D721Med (cell line): Measurements from ENCODE around the gene CPSF4L.

Experiments used
- DNase-seq: peaks from one replicate; pipeline ENCODE4 v3.0.0; 2011; ENCODE audit warnings: low spot score; ENCODE audit not compliant: insufficient read length
- FAIRE-seq: peaks from 2 replicates; lab custom pipeline; 2011; peaks lifted over from hg19 to GRCh38; lab: Jason Lieb, UNC
- TF ChIP-seq, protein P1 (sequence below): IDR thresholded peaks from 2 replicates; pipeline ENCODE4 v1.5.1; 2012; ENCODE audit warnings: mild to moderate bottlenecking, control low read depth; ENCODE audit not compliant: insufficient read depth; ENCODE audit errors: missing control alignments

CPSF4L gene

DNA sequence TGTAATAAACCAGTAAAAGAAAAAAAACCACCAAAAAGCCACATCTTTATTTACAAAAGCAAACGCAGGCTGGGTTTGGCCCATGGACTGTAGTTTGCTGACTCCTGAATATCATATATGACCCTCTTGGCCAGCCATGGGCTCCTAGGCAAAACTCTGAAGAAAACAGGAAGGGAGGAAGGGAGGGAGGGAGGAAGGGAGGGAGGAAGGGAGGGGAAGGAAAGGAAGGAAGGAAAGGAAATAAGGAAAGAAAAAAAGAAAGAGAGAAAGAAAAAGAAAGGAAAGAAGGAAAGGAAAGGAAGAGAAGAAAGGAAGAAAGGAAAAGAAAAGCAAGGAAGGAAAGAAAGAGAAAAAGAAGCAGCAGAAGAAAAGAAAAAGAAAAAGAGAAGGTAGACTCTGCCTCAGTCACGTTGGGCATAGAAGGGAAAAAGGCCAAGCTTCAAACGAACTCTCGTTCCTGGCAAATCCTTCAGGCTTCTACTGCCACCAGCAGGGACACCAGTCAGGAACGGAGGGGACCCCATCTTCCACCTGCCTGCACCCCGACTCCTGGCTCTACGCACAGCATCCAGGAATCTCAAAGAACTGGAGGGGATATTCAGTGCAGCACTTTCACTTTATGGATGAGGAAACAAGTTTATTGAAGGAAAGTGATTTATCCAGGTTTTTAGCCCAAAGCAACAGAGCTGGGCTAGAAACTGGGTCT is 28.0 kb upstream of the CPSF4L start:
- FAIRE-seq: no peak
- TF ChIP-seq, protein P1, sequence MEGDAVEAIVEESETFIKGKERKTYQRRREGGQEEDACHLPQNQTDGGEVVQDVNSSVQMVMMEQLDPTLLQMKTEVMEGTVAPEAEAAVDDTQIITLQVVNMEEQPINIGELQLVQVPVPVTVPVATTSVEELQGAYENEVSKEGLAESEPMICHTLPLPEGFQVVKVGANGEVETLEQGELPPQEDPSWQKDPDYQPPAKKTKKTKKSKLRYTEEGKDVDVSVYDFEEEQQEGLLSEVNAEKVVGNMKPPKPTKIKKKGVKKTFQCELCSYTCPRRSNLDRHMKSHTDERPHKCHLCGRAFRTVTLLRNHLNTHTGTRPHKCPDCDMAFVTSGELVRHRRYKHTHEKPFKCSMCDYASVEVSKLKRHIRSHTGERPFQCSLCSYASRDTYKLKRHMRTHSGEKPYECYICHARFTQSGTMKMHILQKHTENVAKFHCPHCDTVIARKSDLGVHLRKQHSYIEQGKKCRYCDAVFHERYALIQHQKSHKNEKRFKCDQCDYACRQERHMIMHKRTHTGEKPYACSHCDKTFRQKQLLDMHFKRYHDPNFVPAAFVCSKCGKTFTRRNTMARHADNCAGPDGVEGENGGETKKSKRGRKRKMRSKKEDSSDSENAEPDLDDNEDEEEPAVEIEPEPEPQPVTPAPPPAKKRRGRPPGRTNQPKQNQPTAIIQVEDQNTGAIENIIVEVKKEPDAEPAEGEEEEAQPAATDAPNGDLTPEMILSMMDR: no peak
- DNase-seq: no peak

DNA sequence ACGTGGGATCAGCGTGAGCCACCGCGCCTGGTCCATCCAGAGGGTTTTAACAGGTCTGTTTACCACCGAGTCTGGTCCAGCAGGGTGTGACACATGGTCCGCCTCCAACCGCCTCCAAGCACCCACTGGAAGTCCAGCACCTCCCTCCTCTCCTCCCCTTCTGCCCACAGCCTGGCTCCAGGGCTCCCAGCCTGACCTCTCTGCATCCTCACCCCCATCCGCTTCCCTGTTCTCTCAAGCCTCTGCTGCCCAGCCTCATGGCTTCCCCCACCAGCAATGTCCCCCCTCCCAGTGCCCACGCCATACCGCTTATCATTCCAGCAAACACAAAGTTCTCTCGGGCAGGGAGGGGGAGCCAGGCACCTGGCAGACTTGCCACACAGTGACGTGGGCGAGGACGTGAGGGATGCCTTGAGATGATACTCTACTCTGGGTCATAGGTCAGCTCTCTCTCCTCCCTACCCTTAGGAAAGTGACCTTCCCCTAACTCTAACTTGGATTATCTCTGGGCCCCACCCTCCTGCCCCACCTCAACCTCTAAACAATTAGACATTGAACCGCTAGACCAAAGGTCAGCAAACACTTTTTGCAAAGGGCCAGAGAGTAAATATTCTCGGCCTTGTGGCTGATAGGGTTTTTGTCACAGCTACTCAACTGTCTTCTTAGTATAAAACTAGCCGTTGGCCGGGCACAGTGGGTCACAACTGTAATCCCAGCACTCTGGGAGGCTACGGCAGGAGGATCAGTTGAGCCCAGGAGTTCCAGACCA is 27.0 kb upstream of the CPSF4L start:
- FAIRE-seq (no peak), DNase-seq (no peak)
- TF ChIP-seq, protein P1: no peak

DNA sequence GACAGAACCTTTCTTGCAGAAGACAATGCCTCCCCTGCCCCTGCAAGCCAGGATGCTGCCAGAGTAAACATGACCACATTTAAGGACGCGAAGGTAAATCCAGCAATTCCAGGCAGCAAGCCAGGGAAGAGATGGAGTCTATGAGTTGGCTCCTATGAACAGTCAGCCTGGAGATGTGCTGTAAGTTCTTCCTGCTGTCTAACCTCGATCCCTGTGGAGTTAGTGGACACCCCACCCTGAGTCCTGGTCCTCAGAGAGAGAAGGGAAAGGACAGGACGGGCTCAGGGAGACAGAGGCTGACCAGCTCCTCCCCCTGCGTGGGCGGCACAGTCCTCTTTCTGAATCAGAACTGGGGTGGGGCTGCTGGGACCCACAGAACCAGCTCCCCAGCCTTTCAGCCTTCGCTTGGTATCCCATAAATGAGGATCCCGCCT is 25.2 kb upstream of the CPSF4L start:
- no peak for FAIRE-seq
- DNase-seq: no peak
- TF ChIP-seq, protein P1: no peak

DNA sequence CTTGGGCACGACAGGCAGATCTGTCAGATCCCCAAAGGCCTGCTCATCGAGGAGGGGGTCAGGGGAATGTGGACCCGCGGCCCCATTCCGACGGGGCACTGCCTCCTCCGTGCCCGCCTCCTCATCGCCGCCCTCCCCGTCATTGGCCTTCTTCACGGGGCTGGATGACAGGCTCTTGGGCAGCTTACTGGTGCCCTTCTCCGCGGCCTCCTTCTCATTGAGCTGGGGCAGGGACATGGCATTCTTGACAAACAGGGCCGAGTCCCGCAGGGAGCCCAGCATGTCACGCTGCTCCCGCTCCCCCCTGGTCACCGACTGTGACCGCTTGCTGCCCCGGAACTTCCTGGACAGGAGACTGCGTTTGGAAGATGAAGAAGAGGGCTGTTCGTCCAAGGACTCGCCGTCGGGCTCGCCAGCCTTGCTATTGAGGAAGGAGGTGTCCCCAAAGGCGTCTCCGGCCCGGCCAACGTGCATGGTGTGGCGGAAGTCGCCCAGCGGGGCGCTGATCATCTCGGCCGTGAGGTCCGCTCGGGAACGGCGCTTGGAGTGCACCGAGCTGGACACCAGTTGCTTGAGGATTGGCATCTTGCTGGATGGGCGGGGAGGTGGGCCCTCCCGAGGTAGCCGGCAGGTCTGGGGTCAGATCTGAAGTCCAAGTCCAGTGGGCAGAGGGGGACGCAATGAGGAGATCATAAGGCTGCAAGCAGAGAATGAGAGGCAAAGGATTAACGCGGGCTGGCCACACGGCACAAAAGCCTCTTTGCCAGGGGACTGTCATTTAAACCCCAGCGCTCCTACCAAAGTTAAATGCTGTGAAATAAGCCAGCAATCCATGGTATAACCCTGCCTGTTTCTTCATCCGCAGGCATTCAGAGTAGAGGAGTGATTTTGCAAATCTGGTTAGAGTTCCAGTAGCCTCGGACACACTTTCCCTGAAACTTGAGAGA is 24.5 kb upstream of the CPSF4L start:
- FAIRE-seq: no peak
- TF ChIP-seq, protein P1: no peak
- DNase-seq: no peak

DNA sequence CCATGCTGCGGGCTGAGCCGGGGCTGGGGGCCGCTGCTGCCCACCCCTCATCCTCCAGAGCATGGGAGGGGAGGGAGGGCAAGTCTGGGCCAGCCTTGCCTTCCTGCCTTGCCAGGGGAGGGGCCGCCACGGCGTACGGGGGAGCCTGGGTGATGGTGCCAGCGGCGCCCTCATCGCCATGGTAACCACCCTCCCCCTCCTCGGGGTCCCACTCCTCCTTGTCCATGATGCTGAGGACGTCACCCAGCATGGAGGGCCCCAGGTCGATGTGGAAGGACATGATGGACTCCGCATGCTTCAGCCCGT is 23.9 kb upstream of the CPSF4L start:
- DNase-seq: no peak
- TF ChIP-seq, protein P1: no peak
- FAIRE-seq: no peak

DNA sequence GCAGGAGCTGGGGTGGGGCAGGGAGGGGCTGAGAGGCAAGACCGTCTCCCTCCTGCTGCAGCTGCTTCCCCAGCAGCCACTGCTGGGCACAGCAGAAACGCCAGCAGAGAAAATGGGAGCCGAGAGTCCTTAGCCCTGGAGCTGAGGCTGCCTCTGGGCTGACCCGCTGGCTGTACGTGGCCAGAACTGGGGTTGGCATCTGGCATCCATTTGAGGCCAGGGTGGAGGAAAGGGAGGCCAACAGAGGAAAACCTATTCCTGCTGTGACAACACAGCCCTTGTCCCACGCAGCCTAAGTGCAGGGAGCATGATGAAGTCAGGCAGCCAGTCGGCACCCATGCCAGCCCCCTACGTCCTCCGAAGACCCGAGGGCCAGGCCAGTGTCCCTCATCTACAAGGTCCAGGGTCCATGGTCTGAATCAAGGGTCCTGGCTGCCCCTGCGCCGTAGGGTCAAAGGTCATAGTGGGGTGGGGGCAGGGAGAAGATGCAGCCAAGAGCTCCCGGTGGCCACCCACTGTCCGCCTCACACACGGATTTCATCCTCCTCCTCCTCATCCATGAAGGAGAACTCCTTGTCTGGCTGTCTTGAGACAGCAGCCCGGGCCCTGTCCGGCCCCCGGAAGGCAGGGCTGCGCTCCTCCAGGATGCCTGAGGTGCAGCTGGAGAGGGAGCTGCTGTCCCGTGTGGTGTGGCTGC is 23.4 kb upstream of the CPSF4L start:
- TF ChIP-seq, protein P1: no peak
- FAIRE-seq (no peak), DNase-seq (no peak)
